Muscle layer of colon (tissue), 2 donors: ENCODE results near the gene TACO1.
A peak's percentile ranks its signal among the peaks of the same experiment; 100 is the strongest.

Source experiments
- H3K27ac ChIP-seq: one replicate; pipeline ENCODE4 v1.7.0; 2013; ENCODE audit warnings: low read depth, mild to moderate bottlenecking, low read length, moderate library complexity
- H3K27me3 ChIP-seq, 2 donors: one replicate each; pipeline ENCODE4 v1.7.0; 2013; ENCODE audit warnings: low read length in 2 of 2, mild to moderate bottlenecking in 2 of 2; ENCODE audit not compliant: insufficient read depth in 2 of 2, control insufficient read depth in 1 of 2
- H3K36me3 ChIP-seq: one replicate; pipeline ENCODE4 v1.7.0; 2013; ENCODE audit warnings: mild to moderate bottlenecking, low read length; ENCODE audit not compliant: insufficient read depth
- H3K4me1 ChIP-seq: one replicate; pipeline ENCODE4 v1.7.0; 2013; ENCODE audit warnings: mild to moderate bottlenecking, low read length; ENCODE audit not compliant: insufficient read depth
- H3K4me3 ChIP-seq, 2 donors: one replicate each; pipeline ENCODE4 v1.7.0; 2013; ENCODE audit warnings: low read length in 2 of 2, low read depth in 1 of 2, mild to moderate bottlenecking in 1 of 2, moderate library complexity in 1 of 2
- H3K9ac ChIP-seq: one replicate; pipeline ENCODE4 v1.7.0; 2013; ENCODE audit warnings: low read length
- H3K9me3 ChIP-seq: one replicate; pipeline ENCODE4 v1.7.0; 2013; ENCODE audit warnings: mild to moderate bottlenecking, low read length
- donor health status: abdominal sarcoma.
- donor health status: Adenocarcinoma of cecum.

The TACO1 gene

DNA sequence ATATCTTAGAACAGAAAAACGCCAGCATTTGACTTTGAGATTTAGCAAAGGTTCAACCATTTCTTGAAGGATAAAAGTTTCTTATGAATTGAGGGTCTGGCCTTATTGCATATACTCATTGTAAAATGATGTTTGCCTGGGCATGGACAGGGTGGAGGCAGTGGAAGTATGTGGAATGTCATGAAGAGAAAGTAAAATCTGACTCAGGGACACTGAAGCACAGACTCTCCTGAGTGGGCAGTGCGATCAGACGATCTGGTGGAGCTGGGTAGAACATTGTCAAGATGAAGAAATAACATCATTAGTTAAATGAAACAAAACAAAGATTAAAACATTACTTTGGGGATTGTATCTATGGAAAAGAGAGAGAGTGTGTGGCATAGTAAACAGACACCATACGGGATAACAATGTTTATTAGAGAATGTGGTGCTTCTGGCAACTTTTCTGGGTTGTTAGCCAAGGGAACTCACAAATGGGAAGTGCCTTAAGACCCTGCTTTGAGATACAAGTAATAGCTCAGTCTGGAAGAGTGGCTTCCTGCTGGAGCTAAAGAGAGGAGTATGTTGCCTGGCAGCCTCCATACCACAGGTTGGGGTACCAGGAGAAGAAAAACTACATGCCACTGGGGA lies 26.0 kb downstream of the TACO1 start:
- Histone ChIP-seq H3K27me3 (no peaks in the 10 kb centered on the region), H3K36me3 (no peaks in the 10 kb centered on the region), H3K9me3 (no peaks in the 10 kb centered on the region), H3K4me3 (peak overlapping the region in 1 of 2 donors; percentile 9), H3K9ac (no peak overlapping the region), H3K27ac (no peak overlapping the region), H3K4me1 (peaks cover 48% of the 10 kb centered on the region)

DNA sequence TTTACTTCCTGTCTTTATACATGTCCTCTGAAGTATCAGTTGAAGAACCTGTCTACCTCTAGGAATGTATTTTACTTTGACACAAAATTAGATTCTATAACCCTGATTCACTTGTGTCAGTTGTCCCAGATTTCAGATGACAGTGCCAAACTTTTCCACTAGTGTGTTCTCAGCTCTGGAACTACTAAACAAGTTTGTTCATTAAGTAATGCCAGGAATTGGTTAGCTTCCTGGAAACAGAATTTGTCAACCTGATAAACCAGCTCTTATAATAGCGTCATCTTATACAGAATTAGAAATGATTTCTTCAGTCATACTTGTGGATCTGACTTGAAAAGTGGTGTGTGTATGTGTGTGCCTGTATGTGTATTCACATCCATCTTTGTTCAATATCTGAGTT lies 28.9 kb downstream of the TACO1 start:
- Histone ChIP-seq H3K9me3 (no peaks in the 10 kb centered on the region), H3K27ac (no peak overlapping the region), H3K9ac (no peak overlapping the region), H3K4me3 (no peak overlapping the region), H3K36me3 (peaks cover 10% of the 10 kb centered on the region), H3K27me3 (no peaks in the 10 kb centered on the region), H3K4me1 (peaks cover 46% of the 10 kb centered on the region)

- H3K27ac ChIP-seq, result no peak overlapping the region
Measured at GRCh38 chr17:63631062-63631461, 30.4 kb downstream of the TACO1 start.

DNA sequence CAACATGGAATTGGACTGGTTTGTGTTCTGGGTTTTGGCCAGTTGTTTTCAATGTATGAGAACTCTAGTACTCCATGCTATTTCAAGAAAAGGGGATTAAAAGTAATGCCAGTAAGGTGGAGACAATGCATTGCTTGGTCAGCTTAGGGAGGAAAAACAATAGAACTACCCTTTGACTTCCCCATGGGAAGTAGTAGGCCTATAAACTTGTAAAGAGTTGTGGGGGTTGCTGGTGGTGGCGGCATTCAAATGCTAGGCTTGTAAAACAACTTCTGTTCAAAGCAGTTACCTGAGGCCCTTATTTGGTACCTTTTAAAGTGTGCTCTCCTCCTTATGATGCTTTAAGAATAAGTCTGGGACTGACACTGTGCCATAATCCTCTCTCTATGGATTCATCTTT lies 30.9 kb downstream of the TACO1 start:
- no peak overlapping the region for H3K27ac ChIP-seq
- H3K4me3 ChIP-seq, result no peak overlapping the region
- H3K36me3 ChIP-seq, result peaks cover 15% of the 10 kb centered on the region

More at GRCh38 chr17:63631062-63631461, 30.4 kb downstream of the TACO1 start:
- peaks cover 46% of the 10 kb centered on the region for H3K4me1 ChIP-seq
- no peaks in the 10 kb centered on the region for H3K27me3 ChIP-seq
- no peak overlapping the region for H3K4me3 ChIP-seq
- H3K9me3 ChIP-seq, result no peaks in the 10 kb centered on the region
- H3K36me3 ChIP-seq, result peaks cover 12% of the 10 kb centered on the region
- H3K9ac ChIP-seq, result no peak overlapping the region

DNA sequence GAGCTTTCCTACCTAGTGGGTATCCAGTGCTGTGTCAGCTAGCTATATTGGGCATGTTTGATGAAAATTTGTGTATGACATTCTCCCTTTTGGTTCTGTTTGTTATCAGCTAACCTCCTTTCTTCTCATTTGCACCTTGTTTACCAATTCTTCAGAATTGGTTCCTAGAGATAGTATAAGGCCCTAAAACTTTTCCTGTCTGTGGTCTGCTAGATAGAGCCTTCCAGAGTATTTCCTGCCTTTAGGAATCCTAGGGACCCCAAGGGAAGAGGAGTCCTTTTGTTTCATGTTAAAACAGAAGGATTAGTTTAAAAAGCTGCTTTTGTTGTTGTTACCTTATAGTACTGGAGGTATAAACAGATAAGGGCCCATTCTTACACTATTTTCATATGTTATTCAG lies 33.0 kb downstream of the TACO1 start:
- H3K4me3 ChIP-seq, result no peak overlapping the region
- H3K9ac ChIP-seq, result no peak overlapping the region
- H3K36me3 ChIP-seq, result peaks cover 18% of the 10 kb centered on the region
- no peaks in the 10 kb centered on the region for H3K27me3 ChIP-seq
- H3K9me3 ChIP-seq, result no peaks in the 10 kb centered on the region
- H3K27ac ChIP-seq, result peak overlapping the region; percentile 16
- H3K4me1 ChIP-seq, result peaks cover 48% of the 10 kb centered on the region

More for the DNA sequence above, 30.9 kb downstream of the TACO1 start:
- Histone ChIP-seq H3K4me1 (peaks cover 46% of the 10 kb centered on the region), H3K9me3 (no peaks in the 10 kb centered on the region), H3K9ac (no peak overlapping the region), H3K27me3 (no peaks in the 10 kb centered on the region)

DNA sequence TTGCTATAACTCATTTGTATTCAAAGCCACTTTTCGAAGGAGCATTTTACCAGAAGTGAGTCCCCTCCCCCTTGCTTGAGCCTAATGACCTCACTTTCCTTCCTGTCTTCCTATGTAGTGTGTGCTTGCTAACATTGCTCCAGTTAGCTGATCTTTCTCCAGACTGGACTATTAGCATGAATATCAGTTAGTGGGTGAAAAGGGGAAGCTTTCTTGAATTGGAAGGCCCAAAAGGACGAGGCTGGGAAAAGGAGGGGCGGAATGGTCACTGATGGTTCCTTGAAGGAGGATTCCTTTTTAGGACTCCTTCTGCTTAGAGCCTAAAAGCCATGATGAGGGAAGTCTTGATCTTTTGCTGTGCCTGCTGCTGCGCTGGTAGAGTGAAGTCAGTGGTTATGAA lies 33.5 kb downstream of the TACO1 start:
- Histone ChIP-seq H3K9ac (no peak overlapping the region), H3K36me3 (peaks cover 18% of the 10 kb centered on the region), H3K4me3 (no peak overlapping the region), H3K27ac (peak overlapping the region; percentile 16), H3K9me3 (no peaks in the 10 kb centered on the region), H3K4me1 (peaks cover 51% of the 10 kb centered on the region), H3K27me3 (no peaks in the 10 kb centered on the region)

DNA sequence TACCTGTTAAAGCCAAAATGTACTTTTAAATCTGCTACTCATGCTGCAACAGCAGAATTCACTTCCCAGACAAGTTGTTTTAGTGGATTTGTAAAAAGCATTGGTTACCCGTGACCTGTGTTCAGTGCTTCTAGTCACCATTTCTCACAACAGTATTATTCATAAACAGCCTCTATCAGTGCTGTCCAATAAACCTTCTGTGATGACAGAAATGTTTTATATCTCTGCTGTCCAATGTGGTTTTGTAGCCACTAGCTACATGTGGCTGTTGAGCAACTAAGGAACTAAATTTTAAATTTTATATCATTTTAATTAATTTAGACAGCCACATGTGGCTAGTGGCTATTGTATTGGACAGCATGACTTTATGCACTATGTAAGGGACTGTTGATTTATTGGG lies 34.1 kb downstream of the TACO1 start:
- H3K9me3 ChIP-seq, result no peaks in the 10 kb centered on the region
- no peak overlapping the region for H3K9ac ChIP-seq
- peaks cover 18% of the 10 kb centered on the region for H3K36me3 ChIP-seq
- peaks cover 55% of the 10 kb centered on the region for H3K4me1 ChIP-seq
- H3K4me3 ChIP-seq, result no peak overlapping the region
- H3K27ac ChIP-seq, result peak overlapping the region; percentile 16
- H3K27me3 ChIP-seq, result no peaks in the 10 kb centered on the region

- H3K36me3 ChIP-seq, result peaks cover 18% of the 10 kb centered on the region
- peaks cover 55% of the 10 kb centered on the region for H3K4me1 ChIP-seq
- H3K9me3 ChIP-seq, result no peaks in the 10 kb centered on the region
- no peak overlapping the region for H3K4me3 ChIP-seq
- H3K9ac ChIP-seq, result no peak overlapping the region
- H3K27ac ChIP-seq, result no peak overlapping the region
- H3K27me3 ChIP-seq, result no peaks in the 10 kb centered on the region
Measured at GRCh38 chr17:63635290-63635689, 34.6 kb downstream of the TACO1 start.

GRCh38 chr17:63635787-63636186 lies 35.1 kb downstream of the TACO1 start:
- no peaks in the 10 kb centered on the region for H3K9me3 ChIP-seq
- H3K9ac ChIP-seq, result no peak overlapping the region
- peaks cover 52% of the 10 kb centered on the region for H3K4me1 ChIP-seq
- peak overlapping the region; percentile 35 for H3K27ac ChIP-seq
- H3K4me3 ChIP-seq, result no peak overlapping the region
- peaks cover 18% of the 10 kb centered on the region for H3K36me3 ChIP-seq
- H3K27me3 ChIP-seq, result no peaks in the 10 kb centered on the region

DNA sequence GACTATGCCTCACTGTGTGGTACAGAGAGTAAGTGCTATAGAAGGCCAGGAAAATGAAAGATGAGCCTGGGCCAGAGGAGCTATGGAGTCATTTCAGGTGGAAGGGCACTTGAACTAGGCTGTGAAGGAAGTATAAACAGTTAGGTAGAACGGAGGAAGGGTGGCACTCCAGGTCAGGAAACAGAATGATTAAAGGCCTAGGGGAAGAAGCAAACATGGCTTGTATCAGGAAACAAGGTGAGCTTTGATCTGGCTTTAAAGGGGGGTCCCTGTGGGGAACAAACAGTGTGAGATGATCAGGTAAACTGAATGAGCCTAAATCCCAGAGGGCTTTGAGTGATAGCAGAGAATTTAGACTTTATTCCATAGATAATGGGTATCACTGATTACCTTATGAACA lies 38.4 kb downstream of the TACO1 start:
- Histone ChIP-seq H3K27ac (no peak overlapping the region), H3K27me3 (no peaks in the 10 kb centered on the region), H3K9ac (no peak overlapping the region), H3K4me1 (peaks cover 42% of the 10 kb centered on the region), H3K4me3 (no peak overlapping the region), H3K9me3 (no peaks in the 10 kb centered on the region), H3K36me3 (peaks cover 12% of the 10 kb centered on the region)

DNA sequence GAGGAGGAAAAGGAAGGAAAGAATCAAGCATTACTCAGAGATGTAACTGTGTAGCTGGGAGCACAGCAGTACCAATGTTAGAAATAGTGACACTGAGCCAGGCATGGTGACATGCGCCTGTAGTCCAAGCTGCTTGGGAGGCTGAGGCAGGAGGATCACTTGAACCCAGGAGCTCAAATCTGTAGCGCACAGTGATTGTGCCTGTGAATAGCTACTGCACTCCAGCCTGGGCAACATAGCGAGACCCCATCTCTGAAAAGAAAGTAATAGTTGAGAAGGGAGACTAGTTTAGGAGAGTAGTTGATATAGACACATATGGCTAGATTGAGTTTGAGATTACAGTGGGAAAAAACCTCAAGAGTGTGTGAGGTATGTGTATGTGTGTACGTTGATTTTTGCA lies 39.3 kb downstream of the TACO1 start:
- no peaks in the 10 kb centered on the region for H3K9me3 ChIP-seq
- H3K27ac ChIP-seq, result no peak overlapping the region
- no peak overlapping the region for H3K4me3 ChIP-seq
- H3K4me1 ChIP-seq, result peaks cover 33% of the 10 kb centered on the region
- H3K9ac ChIP-seq, result no peak overlapping the region
- H3K27me3 ChIP-seq, result no peaks in the 10 kb centered on the region
- peaks cover 6% of the 10 kb centered on the region for H3K36me3 ChIP-seq

DNA sequence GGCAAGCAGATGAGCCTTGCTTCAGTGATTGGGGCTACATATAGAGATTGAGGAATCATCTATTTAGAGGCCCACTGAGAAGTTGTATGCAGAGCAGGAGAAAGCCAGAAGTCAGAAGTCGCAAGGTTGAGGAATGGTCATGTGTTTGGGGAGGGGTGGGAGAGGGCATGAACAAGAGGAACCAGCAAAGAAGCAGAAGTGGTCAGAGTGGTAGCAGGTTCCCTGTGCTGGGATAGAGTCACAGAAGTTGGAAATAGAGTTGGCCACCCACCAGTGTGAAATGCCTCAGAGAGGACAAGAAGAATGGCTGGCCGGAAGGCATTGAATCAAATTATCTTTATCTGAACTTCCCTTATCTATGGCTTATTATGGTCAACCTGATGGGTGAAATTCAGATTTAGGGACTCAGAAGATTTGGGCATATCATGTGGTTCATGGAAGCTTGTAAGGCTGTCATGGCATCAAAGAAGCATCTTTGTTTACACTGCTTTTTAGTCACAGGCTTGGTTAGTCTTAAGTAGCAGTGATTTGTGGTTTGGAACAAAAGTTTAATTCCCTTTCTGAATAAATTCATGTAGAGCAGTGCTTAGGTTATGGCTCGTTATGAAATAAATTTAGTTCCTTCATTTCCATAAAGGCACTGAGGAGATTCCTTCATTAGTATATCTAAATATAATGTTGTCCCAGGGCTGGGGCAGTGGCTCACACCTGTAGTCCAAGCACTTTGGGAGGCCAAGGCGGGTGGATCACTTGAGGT lies 41.2 kb downstream of the TACO1 start:
- H3K9ac ChIP-seq, result no peak overlapping the region
- H3K27ac ChIP-seq, result no peak overlapping the region
- peaks cover 31% of the 10 kb centered on the region for H3K4me1 ChIP-seq
- H3K27me3 ChIP-seq, result no peaks in the 10 kb centered on the region
- peaks cover 12% of the 10 kb centered on the region for H3K36me3 ChIP-seq
- no peak overlapping the region for H3K4me3 ChIP-seq
- no peaks in the 10 kb centered on the region for H3K9me3 ChIP-seq
